ENCODE results near the gene MICAL3. TPM values are rescaled to one million over a fixed set of nuclear protein-coding genes. Genes with fewer than 3 reads are reported as not detected.
A peak's percentile ranks its signal among the peaks of the same experiment; 100 is the strongest.

The MICAL3 gene
- polyA plus RNA-seq, 1 donor from 2014 or later = 28.1 TPM

DNA sequence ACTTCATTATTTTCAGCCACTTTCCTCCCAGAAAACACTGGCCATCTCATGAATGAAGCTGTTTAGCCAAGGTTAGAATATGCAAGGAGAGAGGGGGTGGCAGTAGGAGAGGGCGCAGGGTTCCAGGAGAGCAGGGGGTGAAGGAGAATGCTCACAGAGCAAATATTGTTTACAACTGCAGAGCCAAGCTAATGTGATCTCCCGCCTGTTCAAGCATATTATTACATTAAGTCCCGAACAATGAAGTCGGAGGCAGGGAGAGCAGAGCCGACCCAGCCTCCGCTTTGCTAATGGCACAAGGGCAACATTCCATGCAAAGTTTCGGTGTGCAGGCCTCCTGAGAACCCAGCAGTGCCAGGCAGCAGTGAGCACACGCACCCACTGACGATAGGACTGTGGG, 80.1 kb downstream of the MICAL3 start:
- H3K27ac ChIP-seq (ENCODE audit: low read length) = peak overlapping the region; percentile 85
- H4K20me1 ChIP-seq (ENCODE audit: insufficient read depth) = no peaks in the 10 kb centered on the region
- peak overlapping the region; percentile 4 for H2AFZ ChIP-seq (ENCODE audit: low read depth, low read length)
- no peaks in the 10 kb centered on the region for H3K9me3 ChIP-seq (ENCODE audit: low read length)
- TF ChIP-seq TAF1 (IDR thresholded peaks at IDR 0.05; ENCODE audit: low read depth) (no peak), MXI1 (conservative IDR thresholded peaks at IDR 0.05; ENCODE audit: poor library complexity, severe bottlenecking) (no peak), EP300 (conservative IDR thresholded peaks at IDR 0.05; ENCODE audit: poor library complexity, severe bottlenecking) (no peak), RAD21 (conservative IDR thresholded peaks at IDR 0.05) (no peak), SMC3 (conservative IDR thresholded peaks at IDR 0.05; ENCODE audit: poor library complexity) (no peak), EZH2 (IDR thresholded peaks at IDR 0.05; ENCODE audit: borderline replicate concordance, insufficient read depth, low read length, poor library complexity, severe bottlenecking) (no peak), POLR2AphosphoS5 (IDR thresholded peaks at IDR 0.05) (no peak)
- TF ChIP-seq, protein P1, sequence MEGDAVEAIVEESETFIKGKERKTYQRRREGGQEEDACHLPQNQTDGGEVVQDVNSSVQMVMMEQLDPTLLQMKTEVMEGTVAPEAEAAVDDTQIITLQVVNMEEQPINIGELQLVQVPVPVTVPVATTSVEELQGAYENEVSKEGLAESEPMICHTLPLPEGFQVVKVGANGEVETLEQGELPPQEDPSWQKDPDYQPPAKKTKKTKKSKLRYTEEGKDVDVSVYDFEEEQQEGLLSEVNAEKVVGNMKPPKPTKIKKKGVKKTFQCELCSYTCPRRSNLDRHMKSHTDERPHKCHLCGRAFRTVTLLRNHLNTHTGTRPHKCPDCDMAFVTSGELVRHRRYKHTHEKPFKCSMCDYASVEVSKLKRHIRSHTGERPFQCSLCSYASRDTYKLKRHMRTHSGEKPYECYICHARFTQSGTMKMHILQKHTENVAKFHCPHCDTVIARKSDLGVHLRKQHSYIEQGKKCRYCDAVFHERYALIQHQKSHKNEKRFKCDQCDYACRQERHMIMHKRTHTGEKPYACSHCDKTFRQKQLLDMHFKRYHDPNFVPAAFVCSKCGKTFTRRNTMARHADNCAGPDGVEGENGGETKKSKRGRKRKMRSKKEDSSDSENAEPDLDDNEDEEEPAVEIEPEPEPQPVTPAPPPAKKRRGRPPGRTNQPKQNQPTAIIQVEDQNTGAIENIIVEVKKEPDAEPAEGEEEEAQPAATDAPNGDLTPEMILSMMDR (IDR thresholded peaks at IDR 0.05; ENCODE audit: poor library complexity, severe bottlenecking) = no peak
- TF ChIP-seq, protein P2, sequence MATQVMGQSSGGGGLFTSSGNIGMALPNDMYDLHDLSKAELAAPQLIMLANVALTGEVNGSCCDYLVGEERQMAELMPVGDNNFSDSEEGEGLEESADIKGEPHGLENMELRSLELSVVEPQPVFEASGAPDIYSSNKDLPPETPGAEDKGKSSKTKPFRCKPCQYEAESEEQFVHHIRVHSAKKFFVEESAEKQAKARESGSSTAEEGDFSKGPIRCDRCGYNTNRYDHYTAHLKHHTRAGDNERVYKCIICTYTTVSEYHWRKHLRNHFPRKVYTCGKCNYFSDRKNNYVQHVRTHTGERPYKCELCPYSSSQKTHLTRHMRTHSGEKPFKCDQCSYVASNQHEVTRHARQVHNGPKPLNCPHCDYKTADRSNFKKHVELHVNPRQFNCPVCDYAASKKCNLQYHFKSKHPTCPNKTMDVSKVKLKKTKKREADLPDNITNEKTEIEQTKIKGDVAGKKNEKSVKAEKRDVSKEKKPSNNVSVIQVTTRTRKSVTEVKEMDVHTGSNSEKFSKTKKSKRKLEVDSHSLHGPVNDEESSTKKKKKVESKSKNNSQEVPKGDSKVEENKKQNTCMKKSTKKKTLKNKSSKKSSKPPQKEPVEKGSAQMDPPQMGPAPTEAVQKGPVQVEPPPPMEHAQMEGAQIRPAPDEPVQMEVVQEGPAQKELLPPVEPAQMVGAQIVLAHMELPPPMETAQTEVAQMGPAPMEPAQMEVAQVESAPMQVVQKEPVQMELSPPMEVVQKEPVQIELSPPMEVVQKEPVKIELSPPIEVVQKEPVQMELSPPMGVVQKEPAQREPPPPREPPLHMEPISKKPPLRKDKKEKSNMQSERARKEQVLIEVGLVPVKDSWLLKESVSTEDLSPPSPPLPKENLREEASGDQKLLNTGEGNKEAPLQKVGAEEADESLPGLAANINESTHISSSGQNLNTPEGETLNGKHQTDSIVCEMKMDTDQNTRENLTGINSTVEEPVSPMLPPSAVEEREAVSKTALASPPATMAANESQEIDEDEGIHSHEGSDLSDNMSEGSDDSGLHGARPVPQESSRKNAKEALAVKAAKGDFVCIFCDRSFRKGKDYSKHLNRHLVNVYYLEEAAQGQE (IDR thresholded peaks at IDR 0.05; ENCODE audit: borderline replicate concordance) = no peak
- H3F3A ChIP-seq (ENCODE audit: insufficient read depth, low read length, poor library complexity, severe bottlenecking) = no peaks in the 10 kb centered on the region
- no peaks in the 10 kb centered on the region for H3K27me3 ChIP-seq (ENCODE audit: insufficient read depth, low read depth, low read length)
- H3K9ac ChIP-seq (ENCODE audit: low read length) = peak overlapping the region; percentile 55
- H3K36me3 ChIP-seq (ENCODE audit: insufficient read depth, low read length) = no peaks in the 10 kb centered on the region
- H3K4me2 ChIP-seq (ENCODE audit: low read length) = no peak overlapping the region
- no peaks in the 10 kb centered on the region for H3K9me2 ChIP-seq (ENCODE audit: insufficient read depth, low read length)
- H3K79me2 ChIP-seq (replicated peaks; ENCODE audit: insufficient read depth, low read length) = peaks cover 8% of the 10 kb centered on the region
- H3K4me3 ChIP-seq (ENCODE audit: low read length) = peak overlapping the region; percentile 9

DNA sequence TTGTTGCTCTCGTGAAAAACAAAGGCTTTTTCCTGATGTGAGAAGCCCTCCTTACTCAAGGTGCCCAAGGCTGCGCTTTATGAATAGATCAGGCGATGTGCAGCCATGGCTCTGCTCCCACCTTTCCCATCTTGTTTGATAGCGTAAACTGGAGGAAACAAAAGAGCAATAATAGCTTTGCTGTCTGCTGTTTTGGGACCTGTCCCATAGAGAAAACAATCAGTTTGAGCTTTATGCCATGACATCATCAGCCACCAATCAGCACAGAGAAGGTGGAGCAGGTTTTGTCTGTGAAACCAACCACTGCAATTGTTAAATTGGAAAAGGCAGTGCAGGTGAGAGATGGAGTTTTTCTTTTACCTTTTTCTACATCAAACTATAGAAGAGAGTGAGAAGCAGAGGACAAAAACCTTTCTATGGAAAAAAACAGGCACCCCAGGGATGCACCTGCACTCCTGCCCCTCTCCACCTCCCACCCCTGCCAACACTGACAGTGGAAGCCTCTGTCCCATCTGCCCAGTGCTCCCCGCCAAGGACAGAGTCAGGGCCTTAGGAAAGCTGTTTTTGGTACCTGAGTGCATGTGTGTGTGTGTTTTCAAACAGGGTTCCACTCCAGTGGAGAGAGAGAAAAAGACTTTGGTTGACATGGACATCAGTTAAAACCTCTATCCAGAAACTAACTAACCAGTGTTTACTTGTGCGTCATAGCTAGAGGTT, 80.7 kb downstream of the MICAL3 start:
- no peaks in the 10 kb centered on the region for H3K9me2 ChIP-seq (ENCODE audit: insufficient read depth, low read length)
- peak overlapping the region; percentile 55 for H3K9ac ChIP-seq (ENCODE audit: low read length)
- no peak overlapping the region for H3K4me2 ChIP-seq (ENCODE audit: low read length)
- no peaks in the 10 kb centered on the region for H3K27me3 ChIP-seq (ENCODE audit: insufficient read depth, low read depth, low read length)
- TF ChIP-seq, protein P1 (IDR thresholded peaks at IDR 0.05; ENCODE audit: poor library complexity, severe bottlenecking) = no peak
- TF ChIP-seq MXI1 (conservative IDR thresholded peaks at IDR 0.05; ENCODE audit: poor library complexity, severe bottlenecking) = peak; percentile 11
- H3K27ac ChIP-seq (ENCODE audit: low read length) = peak overlapping the region; percentile 85
- H3K36me3 ChIP-seq (ENCODE audit: insufficient read depth, low read length) = no peaks in the 10 kb centered on the region
- H2AFZ ChIP-seq (ENCODE audit: low read depth, low read length) = peak overlapping the region; percentile 4
- H3K9me3 ChIP-seq (ENCODE audit: low read length) = no peaks in the 10 kb centered on the region
- H3K4me3 ChIP-seq (ENCODE audit: low read length) = peak overlapping the region; percentile 9
- H3F3A ChIP-seq (ENCODE audit: insufficient read depth, low read length, poor library complexity, severe bottlenecking) = no peaks in the 10 kb centered on the region
- no peaks in the 10 kb centered on the region for H4K20me1 ChIP-seq (ENCODE audit: insufficient read depth)
- peaks cover 8% of the 10 kb centered on the region for H3K79me2 ChIP-seq (replicated peaks; ENCODE audit: insufficient read depth, low read length)

Measured in neural cell (in vitro differentiated cells).